ENCODE measurements around the gene SPDYE3. TPM values are rescaled to one million over a fixed set of nuclear protein-coding genes. Genes with fewer than 3 reads are reported as not detected.
"Not testable (repeated sequence)": the region's sequence is repeated elsewhere in the genome, so short reads cannot be mapped to it uniquely, and the experiment has no call there.

The SPDYE3 gene
- total and polyA plus RNA-seq, 2 donors: 0.10 TPM; not detected in 1

DNA sequence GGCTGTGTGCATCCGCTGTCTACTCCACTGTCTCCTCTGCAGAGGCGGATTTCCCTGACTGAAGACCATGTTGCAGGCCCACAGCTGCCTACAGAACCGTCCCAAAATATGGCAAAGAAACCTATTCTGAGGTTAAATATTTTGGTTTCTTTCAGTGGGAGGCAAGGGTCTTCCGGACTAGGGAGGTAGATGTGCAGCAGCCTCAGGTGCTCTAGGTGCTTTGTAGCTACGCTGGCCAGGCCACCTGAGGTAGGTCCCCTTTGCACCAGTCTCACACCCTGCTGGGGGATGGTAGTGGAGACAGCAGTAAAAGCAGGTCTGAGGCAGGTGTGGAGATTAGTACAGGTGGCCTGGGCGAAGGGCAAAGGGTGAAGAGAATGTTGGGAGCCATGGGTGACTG, 42.3 kb downstream of the SPDYE3 start:
- peaks cover 5% of the 10 kb centered on the region for H3K36me3 ChIP-seq (ENCODE audit: insufficient read depth)
- 92% methylated on average over 6 of the region's 6 CpGs for WGBS
- no peaks in the 10 kb centered on the region for H3K4me1 ChIP-seq (ENCODE audit: insufficient read depth)
- H3K4me3 ChIP-seq (ENCODE audit: low read depth, low read length): no peak overlapping the region
- DNase-seq (ENCODE audit: extremely low spot score): no peak
- no peak overlapping the region for H3K27ac ChIP-seq (ENCODE audit: low read depth)

DNA sequence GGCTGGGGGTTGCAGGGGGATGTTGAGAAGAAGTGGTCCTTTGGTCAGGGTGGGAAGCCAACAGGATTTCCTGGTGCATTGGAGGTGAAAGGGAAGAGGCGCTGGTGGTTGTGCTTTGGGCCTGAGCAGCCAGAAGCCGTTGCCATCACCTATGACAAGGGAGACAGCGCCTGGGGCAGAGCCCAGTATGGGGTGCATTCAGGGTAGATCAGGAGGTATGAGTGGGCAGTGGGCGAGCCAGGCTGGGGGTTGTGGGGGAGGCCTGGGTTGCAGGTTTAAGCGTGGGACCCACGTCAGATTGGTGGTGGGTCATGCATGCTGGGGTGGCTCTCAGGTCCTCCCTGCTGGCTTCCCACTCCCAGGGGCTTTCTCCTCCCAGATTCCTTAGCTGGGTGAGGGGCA, 44.2 kb downstream of the SPDYE3 start:
- H3K4me3 ChIP-seq (ENCODE audit: low read depth, low read length): no peak overlapping the region
- 93% methylated on average over 6 of the region's 6 CpGs for WGBS
- peaks cover 2% of the 10 kb centered on the region for H3K36me3 ChIP-seq (ENCODE audit: insufficient read depth)
- no peak for DNase-seq (ENCODE audit: extremely low spot score)
- no peaks in the 10 kb centered on the region for H3K4me1 ChIP-seq (ENCODE audit: insufficient read depth)
- no peak overlapping the region for H3K27ac ChIP-seq (ENCODE audit: low read depth)

DNA sequence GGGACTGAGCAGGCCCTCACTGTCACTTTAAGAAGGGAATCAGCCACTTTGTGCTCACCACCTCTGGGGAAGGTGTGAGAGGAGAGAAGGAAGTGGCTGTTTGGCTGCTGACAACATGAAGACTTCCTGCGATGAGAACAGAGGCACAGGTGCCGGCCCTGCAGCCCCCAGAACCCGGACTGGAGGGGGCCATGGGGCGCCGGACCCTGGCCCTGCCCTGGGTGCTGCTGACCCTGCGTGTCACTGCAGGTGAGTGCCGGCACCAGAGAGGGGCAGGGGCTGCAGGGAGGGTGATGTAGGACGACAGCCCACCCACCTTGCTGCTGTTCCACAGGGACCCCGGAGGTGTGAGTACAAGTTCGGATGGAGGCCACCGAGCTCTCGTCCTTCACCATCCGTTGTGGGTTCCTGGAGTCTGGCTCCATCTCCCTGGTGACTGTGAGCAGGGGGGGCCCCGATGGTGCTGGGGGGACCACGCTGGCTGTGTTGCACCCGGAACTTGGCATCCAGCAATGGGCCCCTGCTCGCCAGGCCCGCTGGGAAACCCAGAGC, 44.8 kb downstream of the SPDYE3 start:
- H3K36me3 ChIP-seq (ENCODE audit: insufficient read depth); H3K4me3 ChIP-seq (ENCODE audit: low read depth, low read length); H3K27ac ChIP-seq (ENCODE audit: low read depth); DNase-seq (ENCODE audit: extremely low spot score); H3K4me1 ChIP-seq (ENCODE audit: insufficient read depth): not testable (repeated sequence)
- WGBS: 85% methylated on average over 18 of the region's 18 CpGs

DNA sequence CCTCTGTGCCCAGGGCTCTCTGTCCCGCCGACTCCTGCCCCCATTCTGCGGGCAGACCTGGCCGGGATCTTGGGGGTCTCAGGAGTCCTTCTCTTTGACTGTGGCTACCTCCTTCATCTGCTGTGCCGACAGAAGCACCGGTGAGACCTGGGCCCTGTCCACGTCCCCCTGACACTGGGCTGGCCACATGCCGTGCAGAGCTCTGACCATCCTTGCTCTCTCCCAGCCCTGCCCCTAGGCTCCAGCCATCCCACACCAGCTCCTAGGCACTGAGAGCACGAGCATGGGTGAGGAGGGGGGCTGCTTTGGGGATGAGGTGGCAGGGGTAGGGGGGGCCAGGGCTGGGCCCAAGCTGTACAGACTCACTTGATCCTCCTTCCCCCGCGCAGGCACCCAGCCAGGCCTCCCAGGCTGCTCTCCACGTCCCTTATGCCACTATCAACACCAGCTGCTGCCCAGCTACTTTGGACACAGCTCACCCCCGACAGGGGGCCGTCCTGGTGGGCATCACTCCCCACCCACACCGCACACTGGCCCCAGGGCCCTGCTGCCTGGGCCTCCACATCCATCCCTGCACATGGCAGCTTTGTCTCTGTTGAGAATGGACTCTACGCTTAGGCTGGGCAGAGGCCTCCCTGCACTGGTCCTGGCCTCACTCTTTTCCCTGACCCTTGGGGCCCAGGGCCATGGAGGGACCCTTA, 45.6 kb downstream of the SPDYE3 start:
- H3K36me3 ChIP-seq (ENCODE audit: insufficient read depth): peaks cover 3% of the 10 kb centered on the region
- DNase-seq (ENCODE audit: extremely low spot score): no peak
- 90% methylated on average over 16 of the region's 16 CpGs for WGBS
- H3K4me3 ChIP-seq (ENCODE audit: low read depth, low read length): no peak overlapping the region
- H3K4me1 ChIP-seq (ENCODE audit: insufficient read depth): no peaks in the 10 kb centered on the region
- no peak overlapping the region for H3K27ac ChIP-seq (ENCODE audit: low read depth)

DNA sequence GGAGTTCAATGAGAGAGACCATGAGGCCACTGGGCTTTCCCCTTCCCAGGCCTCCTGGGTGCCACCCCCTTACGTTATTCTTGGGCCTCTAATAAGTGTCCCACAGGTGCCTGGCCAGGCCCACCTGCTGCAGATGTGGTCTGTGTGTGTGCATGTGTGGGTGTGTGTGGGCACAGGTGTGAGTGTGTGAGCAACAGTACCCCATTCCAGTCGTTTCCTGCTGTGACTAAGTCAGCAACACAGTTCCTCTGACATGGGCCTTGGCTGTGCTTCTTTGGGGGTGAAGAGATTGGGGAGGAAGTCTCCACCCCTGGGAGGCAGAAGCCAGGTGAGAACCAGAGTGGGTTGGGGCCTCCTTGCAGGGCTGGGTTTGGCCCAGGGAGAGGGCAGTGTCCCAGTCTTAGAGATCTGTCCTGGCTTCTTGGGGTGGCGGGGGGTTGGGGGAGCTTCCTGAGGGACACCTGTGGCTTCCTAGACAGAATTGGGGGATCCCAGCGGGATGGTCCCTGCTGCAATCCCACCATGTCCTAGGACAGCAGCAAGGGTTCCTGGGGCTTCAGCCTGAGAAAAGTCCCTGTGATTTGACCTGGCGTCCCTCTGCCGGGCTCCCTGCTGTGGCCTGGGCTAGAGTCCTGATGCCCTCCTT, 46.3 kb downstream of the SPDYE3 start:
- no peak overlapping the region for H3K27ac ChIP-seq (ENCODE audit: low read depth)

DNA sequence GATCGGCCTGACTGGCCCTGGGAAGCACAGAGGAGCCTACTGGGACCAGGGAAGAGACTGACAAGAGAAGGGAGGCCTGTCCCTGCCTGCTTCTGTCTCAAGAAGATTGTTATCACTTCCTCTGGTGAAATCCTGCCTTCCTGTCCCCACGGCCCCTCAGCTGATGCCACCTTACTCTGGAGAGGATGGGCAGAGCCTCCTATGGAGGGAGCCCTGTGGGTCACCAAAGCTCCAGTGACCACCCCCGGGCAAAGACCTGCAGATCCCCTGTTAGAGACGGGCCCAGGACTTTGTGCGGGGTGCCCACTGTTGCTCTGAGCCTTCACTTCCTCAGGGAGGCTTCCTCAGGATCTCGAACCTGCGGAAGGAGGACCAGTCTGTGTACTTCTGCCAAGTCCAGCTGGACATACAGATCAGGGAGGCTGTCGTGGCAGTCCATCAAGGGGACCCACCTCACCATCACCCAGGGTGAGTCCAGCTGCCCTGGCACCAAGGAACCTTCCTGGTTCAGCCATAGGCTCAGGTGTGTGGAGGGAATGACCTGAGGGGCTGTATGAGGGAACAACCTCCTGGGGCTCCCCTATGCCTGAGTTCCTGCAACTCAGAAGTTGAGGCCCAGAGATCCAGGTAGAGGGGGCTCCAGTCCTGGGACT, 49.0 kb downstream of the SPDYE3 start:
- WGBS: 93% methylated on average over 8 of the region's 8 CpGs
- Histone ChIP-seq H3K27ac (ENCODE audit: low read depth) (no peak overlapping the region), H3K36me3 (ENCODE audit: insufficient read depth) (peaks cover 10% of the 10 kb centered on the region), H3K4me1 (ENCODE audit: insufficient read depth) (no peaks in the 10 kb centered on the region), H3K4me3 (ENCODE audit: low read depth, low read length) (no peak overlapping the region)
- DNase-seq (ENCODE audit: extremely low spot score): no peak

More for the DNA sequence above, 46.3 kb downstream of the SPDYE3 start:
- WGBS: 82% methylated on average over 6 of the region's 6 CpGs
- DNase-seq (ENCODE audit: extremely low spot score): no peak
- H3K4me3 ChIP-seq (ENCODE audit: low read depth, low read length): no peak overlapping the region
- H3K36me3 ChIP-seq (ENCODE audit: insufficient read depth): peaks cover 5% of the 10 kb centered on the region
- H3K4me1 ChIP-seq (ENCODE audit: insufficient read depth): no peaks in the 10 kb centered on the region

DNA sequence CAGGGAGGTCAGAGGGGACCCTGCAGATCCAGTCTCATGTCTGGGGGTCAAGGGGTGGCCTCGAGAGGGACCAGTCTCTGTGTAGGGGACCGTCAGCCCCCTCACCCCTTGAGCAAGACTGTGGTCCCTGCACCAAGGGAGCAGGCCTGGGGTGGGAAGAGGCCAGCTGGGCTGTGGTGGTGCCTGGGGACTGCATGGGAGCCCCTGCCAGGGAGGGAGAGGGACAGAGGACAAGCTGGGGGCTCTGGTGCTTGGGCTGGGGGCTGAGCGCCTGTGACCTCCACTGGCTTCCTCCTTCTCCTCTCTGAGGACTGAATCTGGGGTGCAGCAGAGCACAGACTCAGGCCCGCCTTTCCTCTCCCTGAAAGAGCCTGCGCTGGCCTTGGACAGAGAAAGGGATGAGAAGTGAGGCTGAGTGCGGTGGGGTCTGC, 49.6 kb downstream of the SPDYE3 start:
- WGBS: 95% methylated on average over 6 of the region's 6 CpGs
- Histone ChIP-seq H3K4me3 (ENCODE audit: low read depth, low read length) (no peak overlapping the region), H3K36me3 (ENCODE audit: insufficient read depth) (peaks cover 10% of the 10 kb centered on the region), H3K4me1 (ENCODE audit: insufficient read depth) (no peaks in the 10 kb centered on the region), H3K27ac (ENCODE audit: low read depth) (no peak overlapping the region)
- no peak for DNase-seq (ENCODE audit: extremely low spot score)

DNA sequence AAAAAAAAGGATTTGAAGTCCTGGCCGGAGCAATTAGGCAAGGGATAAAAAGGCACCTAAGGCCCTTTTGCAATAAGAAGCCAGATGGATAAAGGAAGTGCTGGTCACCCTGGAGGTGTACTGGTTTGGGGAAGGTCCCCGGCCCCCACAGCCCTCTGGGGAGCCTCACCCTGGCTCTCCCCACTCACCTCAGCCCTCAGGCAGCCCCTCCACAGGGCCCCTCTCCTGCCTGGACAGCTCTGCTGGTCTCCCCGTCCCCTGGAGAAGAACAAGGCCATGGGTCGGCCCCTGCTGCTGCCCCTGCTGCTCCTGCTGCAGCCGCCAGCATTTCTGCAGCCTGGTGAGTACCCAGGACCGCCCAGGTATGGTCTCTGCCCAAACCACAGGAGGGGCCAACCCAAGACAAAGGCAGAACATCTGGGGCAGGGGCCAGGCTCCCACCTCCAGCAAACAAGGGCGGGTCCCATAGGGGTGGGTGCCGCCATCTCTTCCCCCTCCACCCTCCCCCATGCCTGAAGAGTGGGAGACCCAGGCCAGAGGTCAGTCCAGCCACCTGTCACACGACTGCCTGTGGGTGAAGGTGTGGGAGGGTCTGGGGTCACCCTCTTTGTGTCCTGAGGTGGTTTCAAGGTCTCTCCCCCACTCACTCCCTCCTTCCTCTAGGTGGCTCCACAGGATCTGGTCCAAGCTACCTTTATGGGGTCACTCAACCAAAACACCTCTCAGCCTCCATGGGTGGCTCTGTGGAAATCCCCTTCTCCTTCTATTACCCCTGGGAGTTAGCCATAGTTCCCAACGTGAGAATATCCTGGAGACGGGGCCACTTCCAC, 50.7 kb downstream of the SPDYE3 start, which contains the start of gene PILRB:
PILRB (plus strand) TSS at position 91 of the 830 bp plus-strand sequence; CDS start at position 277, 186 bp downstream.
- H3K4me3 ChIP-seq (ENCODE audit: low read depth, low read length): no peak within 1 kb of the TSS
- no peaks in the 10 kb centered on the region for H3K4me1 ChIP-seq (ENCODE audit: insufficient read depth)
- H3K27ac ChIP-seq (ENCODE audit: low read depth): no peak within 1 kb of the TSS
- 84% methylated on average over 11 of the region's 11 CpGs for WGBS
- peaks cover 10% of the 10 kb centered on the region for H3K36me3 ChIP-seq (ENCODE audit: insufficient read depth)
- no peak for DNase-seq (ENCODE audit: extremely low spot score)

DNA sequence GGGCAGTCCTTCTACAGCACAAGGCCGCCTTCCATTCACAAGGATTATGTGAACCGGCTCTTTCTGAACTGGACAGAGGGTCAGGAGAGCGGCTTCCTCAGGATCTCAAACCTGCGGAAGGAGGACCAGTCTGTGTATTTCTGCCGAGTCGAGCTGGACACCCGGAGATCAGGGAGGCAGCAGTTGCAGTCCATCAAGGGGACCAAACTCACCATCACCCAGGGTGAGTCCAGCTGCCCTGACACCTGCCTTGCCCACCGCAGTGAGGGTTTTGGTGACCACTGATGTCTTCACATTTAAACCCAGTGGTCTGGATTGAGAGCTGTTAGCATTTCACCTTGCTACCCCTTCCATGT, 51.3 kb downstream of the SPDYE3 start:
- no peak for DNase-seq (ENCODE audit: extremely low spot score)
- H3K36me3 ChIP-seq (ENCODE audit: insufficient read depth): peaks cover 8% of the 10 kb centered on the region
- H3K27ac ChIP-seq (ENCODE audit: low read depth): no peak overlapping the region
- H3K4me1 ChIP-seq (ENCODE audit: insufficient read depth): no peaks in the 10 kb centered on the region
- no peak overlapping the region for H3K4me3 ChIP-seq (ENCODE audit: low read depth, low read length)
- 95% methylated on average over 8 of the region's 8 CpGs for WGBS

DNA sequence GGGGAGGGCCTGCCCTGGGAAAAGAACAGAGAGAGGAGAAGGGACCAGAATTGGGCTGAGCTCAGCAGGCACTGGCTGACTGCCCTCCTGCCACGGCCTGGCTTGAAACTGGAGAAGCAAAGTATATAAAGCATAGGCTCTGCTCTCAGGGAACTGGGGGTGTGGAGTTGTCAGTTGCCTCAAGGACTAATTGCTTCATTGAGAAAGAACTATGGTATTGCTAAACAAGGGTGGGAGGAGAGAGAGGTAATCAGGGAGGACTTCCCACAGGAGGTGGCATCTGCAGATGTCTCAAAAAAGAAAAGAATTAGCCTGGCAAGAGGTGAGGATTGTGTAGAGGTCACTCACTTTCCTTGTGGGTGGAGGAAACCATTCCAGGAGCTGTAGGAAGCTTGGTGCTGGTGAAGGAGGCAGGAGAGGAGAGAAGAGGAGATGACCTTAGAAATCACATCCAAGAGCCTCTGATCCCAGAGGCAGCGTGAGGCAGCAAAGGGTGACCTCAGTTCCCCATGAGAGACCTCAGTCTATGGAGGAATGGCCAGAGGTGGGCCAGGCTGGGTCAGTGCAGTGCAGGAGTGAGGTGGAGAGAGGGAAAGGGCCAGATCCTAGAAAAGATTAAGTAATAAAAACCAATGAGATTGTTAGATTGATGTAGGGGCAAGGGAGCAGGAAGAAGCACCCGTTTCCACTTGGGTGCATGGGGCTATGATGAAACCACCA, 52.8 kb downstream of the SPDYE3 start:
- Histone ChIP-seq H3K4me1 (ENCODE audit: insufficient read depth) (no peaks in the 10 kb centered on the region), H3K36me3 (ENCODE audit: insufficient read depth) (peaks cover 8% of the 10 kb centered on the region), H3K4me3 (ENCODE audit: low read depth, low read length) (no peak overlapping the region), H3K27ac (ENCODE audit: low read depth) (no peak overlapping the region)
- 92% methylated on average over 3 of the region's 3 CpGs for WGBS
- DNase-seq (ENCODE audit: extremely low spot score): no peak

DNA sequence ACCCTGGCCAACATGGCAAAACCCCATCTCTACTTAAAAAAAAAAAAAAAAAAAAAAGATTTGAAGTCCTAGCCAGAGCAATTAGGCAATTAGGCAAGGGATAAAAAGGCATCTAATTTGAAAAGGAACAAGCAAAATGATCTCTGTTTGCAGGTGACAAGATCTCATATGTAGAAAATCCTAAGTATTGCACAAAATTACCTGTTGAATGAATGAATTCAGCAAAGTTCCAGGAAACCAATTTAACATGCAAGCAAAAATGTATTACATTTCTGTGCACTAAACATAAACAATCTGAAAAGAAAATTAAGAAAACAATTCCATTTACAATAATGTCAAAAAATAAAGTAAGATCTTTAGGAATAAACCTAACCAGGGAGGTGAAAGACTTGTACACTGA, 55.6 kb downstream of the SPDYE3 start:
- DNase-seq (ENCODE audit: extremely low spot score): no peak
- Histone ChIP-seq H3K27ac (ENCODE audit: low read depth) (no peak overlapping the region), H3K36me3 (ENCODE audit: insufficient read depth) (peaks cover 7% of the 10 kb centered on the region), H3K4me3 (ENCODE audit: low read depth, low read length) (no peak overlapping the region), H3K4me1 (ENCODE audit: insufficient read depth) (no peaks in the 10 kb centered on the region)

DNA sequence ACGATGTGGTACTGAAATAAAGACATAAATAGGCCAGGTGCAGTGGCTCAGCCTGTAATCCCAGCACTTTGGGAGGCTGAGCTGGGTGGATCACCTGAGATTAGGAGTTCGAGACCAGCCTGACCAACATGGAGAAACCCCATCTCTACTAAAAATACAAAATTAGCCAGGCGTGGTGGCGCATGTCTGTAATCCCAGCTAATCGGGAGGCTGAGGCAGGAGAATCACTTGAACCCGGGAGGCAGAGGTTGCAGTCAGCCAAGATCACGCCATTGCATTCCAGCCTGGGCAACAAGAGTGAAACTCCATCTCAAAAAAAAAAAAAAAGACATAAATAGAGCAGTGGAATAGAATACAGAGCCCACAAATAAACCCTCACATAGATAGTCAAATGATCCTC, 56.3 kb downstream of the SPDYE3 start:
- H3K4me3 ChIP-seq (ENCODE audit: low read depth, low read length); H3K4me1 ChIP-seq (ENCODE audit: insufficient read depth); DNase-seq (ENCODE audit: extremely low spot score); H3K27ac ChIP-seq (ENCODE audit: low read depth); H3K36me3 ChIP-seq (ENCODE audit: insufficient read depth): not testable (repeated sequence)
- WGBS: 97% methylated on average over 7 of the region's 7 CpGs

DNA sequence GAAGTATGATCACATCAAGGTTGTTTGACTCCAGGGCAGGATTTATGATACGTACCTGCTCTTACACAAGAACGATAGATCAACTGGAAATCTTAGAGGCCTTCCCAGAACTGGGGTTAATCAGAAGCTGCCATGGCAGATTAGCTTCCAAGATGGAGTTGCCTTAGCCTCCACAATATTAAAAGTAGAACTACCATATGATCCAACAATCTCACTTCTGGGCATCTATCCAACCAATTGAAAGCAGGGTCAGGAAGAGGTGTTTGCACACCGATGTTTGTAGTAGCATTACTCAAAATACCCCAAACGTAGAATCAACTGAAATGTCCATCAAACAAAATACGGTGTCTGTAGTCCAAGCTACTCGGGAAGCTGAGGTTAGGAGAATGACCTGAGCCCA, 57.0 kb downstream of the SPDYE3 start:
- no peak for DNase-seq (ENCODE audit: extremely low spot score)
- H3K36me3 ChIP-seq (ENCODE audit: insufficient read depth): peaks cover 4% of the 10 kb centered on the region
- no peak overlapping the region for H3K4me3 ChIP-seq (ENCODE audit: low read depth, low read length)
- no peak overlapping the region for H3K27ac ChIP-seq (ENCODE audit: low read depth)
- no peaks in the 10 kb centered on the region for H3K4me1 ChIP-seq (ENCODE audit: insufficient read depth)
- 90% methylated on average over 6 of the region's 6 CpGs for WGBS

Measured in urinary bladder (tissue), 4 donors.